Measurements from ENCODE around the gene MSH5.

Gene MSH5
- 0.74 to 3.6 (median 1.8) reads per million in 9 experiments for total RNA-seq

- H3K9me3 Mint-ChIP-seq = no peaks in the 10 kb centered on the region
- H3K4me3 Mint-ChIP-seq = peak within 1 kb of the TSS; percentile 95 to 97
- H3K27ac Mint-ChIP-seq = peak within 1 kb of the TSS; percentile 89 to 90
- H3K36me3 Mint-ChIP-seq (ENCODE audit: insufficient read depth) = peaks cover 39% of the 10 kb centered on the region
- H3K4me1 Mint-ChIP-seq (ENCODE audit: low read depth in 2 of 2) = peaks cover 48 to 64% of the 10 kb centered on the region in 2 donors
- DNase-seq (peak; percentile 91 to 92 (median 92)), ATAC-seq (replicated peaks) (peak; percentile 85)
- no peaks in the 10 kb centered on the region for H3K27me3 Mint-ChIP-seq
These were observed at the start of gene MSH5 for GRCh38 chr6:31739639-31740396. TSS of gene MSH5 (plus strand) at chr6:31740005. CDS start at chr6:31740467, 462 bp downstream.

GRCh38 chr6:31690231-31691077 lies 49.4 kb upstream of the MSH5 start:
- H3K27ac Mint-ChIP-seq = peak overlapping the region in 1 of 2 donors; percentile 85

GRCh38 chr6:31691078-31691463 lies 48.7 kb upstream of the MSH5 start:
- Mint-ChIP-seq H3K4me3 (no peak overlapping the region), H3K9me3 (no peaks in the 10 kb centered on the region), H3K4me1 (ENCODE audit: low read depth in 2 of 2) (peaks cover 0 to 2% of the 10 kb centered on the region in 2 donors), H3K27me3 (no peaks in the 10 kb centered on the region), H3K27ac (peak overlapping the region in 1 of 2 donors; percentile 85), H3K36me3 (ENCODE audit: insufficient read depth) (peaks cover 63% of the 10 kb centered on the region)
- DNase-seq (no peak), ATAC-seq (replicated peaks) (no peak)

More at GRCh38 chr6:31690231-31691077, 49.4 kb upstream of the MSH5 start:
- ATAC-seq (replicated peaks) (no peak), DNase-seq (no peak)
- Mint-ChIP-seq H3K27me3 (no peaks in the 10 kb centered on the region), H3K36me3 (ENCODE audit: insufficient read depth) (peaks cover 58% of the 10 kb centered on the region), H3K4me3 (no peak overlapping the region), H3K4me1 (ENCODE audit: low read depth in 2 of 2) (peaks cover 0 to 2% of the 10 kb centered on the region in 2 donors), H3K9me3 (no peaks in the 10 kb centered on the region)

GRCh38 chr6:31691564-31692108 lies 48.2 kb upstream of the MSH5 start:
- Mint-ChIP-seq H3K27ac (no peak overlapping the region), H3K4me3 (no peak overlapping the region), H3K36me3 (ENCODE audit: insufficient read depth) (peaks cover 68% of the 10 kb centered on the region), H3K27me3 (no peaks in the 10 kb centered on the region), H3K4me1 (ENCODE audit: low read depth in 2 of 2) (peaks cover 0 to 2% of the 10 kb centered on the region in 2 donors), H3K9me3 (no peaks in the 10 kb centered on the region)
- ATAC-seq (replicated peaks) (no peak), DNase-seq (no peak)

GRCh38 chr6:31692353-31692752 lies 47.5 kb upstream of the MSH5 start:
- no peaks in the 10 kb centered on the region for H3K9me3 Mint-ChIP-seq
- H3K27me3 Mint-ChIP-seq = no peaks in the 10 kb centered on the region
- no peak for DNase-seq
- H3K36me3 Mint-ChIP-seq (ENCODE audit: insufficient read depth) = peaks cover 62% of the 10 kb centered on the region
- no peak for ATAC-seq (replicated peaks)
- no peak overlapping the region for H3K27ac Mint-ChIP-seq
- no peak overlapping the region for H3K4me3 Mint-ChIP-seq
- H3K4me1 Mint-ChIP-seq (ENCODE audit: low read depth in 2 of 2) = peaks cover 2% of the 10 kb centered on the region in 2 donors

- peaks cover 7% of the 10 kb centered on the region in 2 donors for H3K4me1 Mint-ChIP-seq (ENCODE audit: low read depth in 2 of 2)
- H3K27me3 Mint-ChIP-seq = no peaks in the 10 kb centered on the region
- no peaks in the 10 kb centered on the region for H3K9me3 Mint-ChIP-seq
- H3K27ac Mint-ChIP-seq = peak overlapping the region; percentile 80 to 88
- no peak overlapping the region for H3K4me3 Mint-ChIP-seq
- peaks cover 62% of the 10 kb centered on the region for H3K36me3 Mint-ChIP-seq (ENCODE audit: insufficient read depth)
- ATAC-seq (replicated peaks) = no peak
- no peak for DNase-seq
These were observed 46.9 kb upstream of the MSH5 start for GRCh38 chr6:31692886-31693285.

- no peak overlapping the region for H3K4me3 Mint-ChIP-seq
- peaks cover 7% of the 10 kb centered on the region in 2 donors for H3K4me1 Mint-ChIP-seq (ENCODE audit: low read depth in 2 of 2)
These were observed 46.3 kb upstream of the MSH5 start for GRCh38 chr6:31693535-31693934.

GRCh38 chr6:31697555-31697954 lies 42.2 kb upstream of the MSH5 start:
- ATAC-seq (replicated peaks) (no peak), DNase-seq (no peak)
- Mint-ChIP-seq H3K27me3 (no peaks in the 10 kb centered on the region), H3K36me3 (ENCODE audit: insufficient read depth) (peaks cover 70% of the 10 kb centered on the region), H3K4me1 (ENCODE audit: low read depth in 2 of 2) (peaks cover 20 to 25% of the 10 kb centered on the region in 2 donors), H3K9me3 (no peaks in the 10 kb centered on the region), H3K27ac (peak overlapping the region; percentile 18 to 59), H3K4me3 (no peak overlapping the region)

More at GRCh38 chr6:31693535-31693934, 46.3 kb upstream of the MSH5 start:
- peaks cover 66% of the 10 kb centered on the region for H3K36me3 Mint-ChIP-seq (ENCODE audit: insufficient read depth)
- no peak for DNase-seq
- H3K27ac Mint-ChIP-seq = peak overlapping the region; percentile 80 to 88
- no peak for ATAC-seq (replicated peaks)
- no peaks in the 10 kb centered on the region for H3K9me3 Mint-ChIP-seq
- H3K27me3 Mint-ChIP-seq = no peaks in the 10 kb centered on the region

GRCh38 chr6:31700740-31701401 lies 38.9 kb upstream of the MSH5 start:
- peaks cover 43% of the 10 kb centered on the region for H3K36me3 Mint-ChIP-seq (ENCODE audit: insufficient read depth)
- no peak for ATAC-seq (replicated peaks)
- H3K27ac Mint-ChIP-seq = peak overlapping the region; percentile 47 to 67
- H3K4me1 Mint-ChIP-seq (ENCODE audit: low read depth in 2 of 2) = peaks cover 23 to 30% of the 10 kb centered on the region in 2 donors
- DNase-seq = no peak
- H3K9me3 Mint-ChIP-seq = no peaks in the 10 kb centered on the region
- peak overlapping the region; percentile 95 to 99 for H3K4me3 Mint-ChIP-seq
- no peaks in the 10 kb centered on the region for H3K27me3 Mint-ChIP-seq

- no peaks in the 10 kb centered on the region for H3K9me3 Mint-ChIP-seq
- H3K27me3 Mint-ChIP-seq = no peaks in the 10 kb centered on the region
- H3K4me3 Mint-ChIP-seq = peak overlapping the region; percentile 95 to 99
- no peak for DNase-seq
- ATAC-seq (replicated peaks) = no peak
- peaks cover 33% of the 10 kb centered on the region for H3K36me3 Mint-ChIP-seq (ENCODE audit: insufficient read depth)
- H3K27ac Mint-ChIP-seq = peak overlapping the region; percentile 94 to 97
- H3K4me1 Mint-ChIP-seq (ENCODE audit: low read depth in 2 of 2) = peaks cover 23 to 30% of the 10 kb centered on the region in 2 donors
These were observed 38.0 kb upstream of the MSH5 start for GRCh38 chr6:31701666-31702404.

- H3K27me3 Mint-ChIP-seq = no peaks in the 10 kb centered on the region
- H3K36me3 Mint-ChIP-seq (ENCODE audit: insufficient read depth) = peaks cover 33% of the 10 kb centered on the region
- peak overlapping the region; percentile 95 to 99 for H3K4me3 Mint-ChIP-seq
- H3K4me1 Mint-ChIP-seq (ENCODE audit: low read depth in 2 of 2) = peaks cover 23 to 28% of the 10 kb centered on the region in 2 donors
- H3K9me3 Mint-ChIP-seq = no peaks in the 10 kb centered on the region
- ATAC-seq (replicated peaks) (no peak), DNase-seq (no peak)
- H3K27ac Mint-ChIP-seq = peak overlapping the region; percentile 94 to 97
These were observed 37.4 kb upstream of the MSH5 start for GRCh38 chr6:31702405-31702818.
